22Rv1 (cell line): ENCODE results near the gene CD68.

Source experiments
- ZFX ChIP-seq: fragments of 450-650 bp; IDR thresholded peaks from 2 replicates; pipeline ENCODE4 v1.6.1; 2017; ENCODE audit warnings: antibody characterized with exemption, borderline replicate concordance
- TF ChIP-seq, protein P1 (sequence below): fragments of 450-650 bp; IDR thresholded peaks from 2 replicates; pipeline ENCODE4 v1.5.1; 2017; ENCODE audit warnings: mild to moderate bottlenecking

DNA sequence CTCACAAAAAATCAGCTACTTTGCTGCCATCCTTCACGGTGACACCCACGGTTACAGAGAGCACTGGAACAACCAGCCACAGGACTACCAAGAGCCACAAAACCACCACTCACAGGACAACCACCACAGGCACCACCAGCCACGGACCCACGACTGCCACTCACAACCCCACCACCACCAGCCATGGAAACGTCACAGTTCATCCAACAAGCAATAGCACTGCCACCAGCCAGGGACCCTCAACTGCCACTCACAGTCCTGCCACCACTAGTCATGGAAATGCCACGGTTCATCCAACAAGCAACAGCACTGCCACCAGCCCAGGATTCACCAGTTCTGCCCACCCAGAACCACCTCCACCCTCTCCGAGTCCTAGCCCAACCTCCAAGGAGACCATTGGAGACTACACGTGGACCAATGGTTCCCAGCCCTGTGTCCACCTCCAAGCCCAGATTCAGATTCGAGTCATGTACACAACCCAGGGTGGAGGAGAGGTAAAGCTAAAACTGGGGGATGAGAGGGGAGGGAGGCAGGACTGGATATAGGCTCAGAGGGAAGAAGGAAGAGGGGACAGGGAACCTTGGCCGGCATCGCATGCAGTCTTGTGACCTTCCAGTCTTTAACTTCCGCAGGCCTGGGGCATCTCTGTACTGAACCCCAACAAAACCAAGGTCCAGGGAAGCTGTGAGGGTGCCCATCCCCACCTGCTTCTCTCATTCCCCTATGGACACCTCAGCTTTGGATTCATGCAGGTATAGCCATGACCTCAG is 581 bp downstream of the CD68 start:
- TF ChIP-seq, protein P1, sequence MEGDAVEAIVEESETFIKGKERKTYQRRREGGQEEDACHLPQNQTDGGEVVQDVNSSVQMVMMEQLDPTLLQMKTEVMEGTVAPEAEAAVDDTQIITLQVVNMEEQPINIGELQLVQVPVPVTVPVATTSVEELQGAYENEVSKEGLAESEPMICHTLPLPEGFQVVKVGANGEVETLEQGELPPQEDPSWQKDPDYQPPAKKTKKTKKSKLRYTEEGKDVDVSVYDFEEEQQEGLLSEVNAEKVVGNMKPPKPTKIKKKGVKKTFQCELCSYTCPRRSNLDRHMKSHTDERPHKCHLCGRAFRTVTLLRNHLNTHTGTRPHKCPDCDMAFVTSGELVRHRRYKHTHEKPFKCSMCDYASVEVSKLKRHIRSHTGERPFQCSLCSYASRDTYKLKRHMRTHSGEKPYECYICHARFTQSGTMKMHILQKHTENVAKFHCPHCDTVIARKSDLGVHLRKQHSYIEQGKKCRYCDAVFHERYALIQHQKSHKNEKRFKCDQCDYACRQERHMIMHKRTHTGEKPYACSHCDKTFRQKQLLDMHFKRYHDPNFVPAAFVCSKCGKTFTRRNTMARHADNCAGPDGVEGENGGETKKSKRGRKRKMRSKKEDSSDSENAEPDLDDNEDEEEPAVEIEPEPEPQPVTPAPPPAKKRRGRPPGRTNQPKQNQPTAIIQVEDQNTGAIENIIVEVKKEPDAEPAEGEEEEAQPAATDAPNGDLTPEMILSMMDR: no peak
- TF ChIP-seq ZFX: no peak
